ENCODE measurements around the gene ALG8.
"Not testable (repeated sequence)": the region's sequence is repeated elsewhere in the genome, so short reads cannot be mapped to it uniquely, and the experiment has no call there.

The ALG8 gene

DNA sequence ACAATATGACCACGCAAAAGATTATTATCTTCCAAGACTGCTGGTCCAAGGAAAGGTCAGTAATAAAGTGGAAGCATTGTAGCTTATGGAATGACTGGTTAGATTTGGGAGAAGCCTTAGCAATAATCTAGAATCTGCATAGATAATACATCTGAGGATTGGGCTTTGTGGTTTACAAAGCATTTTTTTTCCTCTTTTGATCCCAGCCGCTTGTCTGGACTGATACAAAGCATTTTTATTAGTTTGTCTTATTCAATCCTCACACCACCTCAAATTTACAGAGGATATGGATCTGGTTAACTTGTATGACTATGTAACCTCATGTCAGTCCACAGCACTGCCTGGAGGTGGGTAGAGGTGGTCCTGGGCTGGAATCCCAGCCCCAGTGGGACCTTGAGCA lies 76.8 kb downstream of the ALG8 start:
- H3K4me3 ChIP-seq (replicated peaks; ENCODE audit: low read depth, low read length), result no peak overlapping the region
- DNase-seq (ENCODE audit: low read depth), result no peak
- TF ChIP-seq, protein P1, sequence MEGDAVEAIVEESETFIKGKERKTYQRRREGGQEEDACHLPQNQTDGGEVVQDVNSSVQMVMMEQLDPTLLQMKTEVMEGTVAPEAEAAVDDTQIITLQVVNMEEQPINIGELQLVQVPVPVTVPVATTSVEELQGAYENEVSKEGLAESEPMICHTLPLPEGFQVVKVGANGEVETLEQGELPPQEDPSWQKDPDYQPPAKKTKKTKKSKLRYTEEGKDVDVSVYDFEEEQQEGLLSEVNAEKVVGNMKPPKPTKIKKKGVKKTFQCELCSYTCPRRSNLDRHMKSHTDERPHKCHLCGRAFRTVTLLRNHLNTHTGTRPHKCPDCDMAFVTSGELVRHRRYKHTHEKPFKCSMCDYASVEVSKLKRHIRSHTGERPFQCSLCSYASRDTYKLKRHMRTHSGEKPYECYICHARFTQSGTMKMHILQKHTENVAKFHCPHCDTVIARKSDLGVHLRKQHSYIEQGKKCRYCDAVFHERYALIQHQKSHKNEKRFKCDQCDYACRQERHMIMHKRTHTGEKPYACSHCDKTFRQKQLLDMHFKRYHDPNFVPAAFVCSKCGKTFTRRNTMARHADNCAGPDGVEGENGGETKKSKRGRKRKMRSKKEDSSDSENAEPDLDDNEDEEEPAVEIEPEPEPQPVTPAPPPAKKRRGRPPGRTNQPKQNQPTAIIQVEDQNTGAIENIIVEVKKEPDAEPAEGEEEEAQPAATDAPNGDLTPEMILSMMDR (IDR thresholded peaks at IDR 0.05; ENCODE audit: low read length, missing control alignments), result no peak

DNA sequence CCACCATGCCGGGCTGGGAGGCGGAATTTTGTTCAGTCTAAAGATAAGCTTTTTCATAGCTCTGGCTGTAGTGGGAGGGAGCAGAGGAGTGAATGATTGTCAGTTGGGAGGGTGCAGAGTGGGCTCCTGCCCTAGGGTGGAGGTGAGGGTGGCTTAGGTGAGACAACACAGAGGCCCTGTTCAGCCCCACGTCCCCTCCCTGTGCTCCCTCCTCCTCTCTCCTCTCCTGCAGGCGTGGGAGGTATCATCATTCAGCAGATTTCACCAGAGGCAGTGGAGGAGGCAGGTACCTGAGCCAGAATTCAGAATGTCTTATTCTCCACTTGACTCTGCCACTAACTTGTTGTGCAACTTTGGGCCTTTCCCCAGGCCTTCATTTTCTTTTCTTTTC lies 77.5 kb downstream of the ALG8 start:
- H3K4me3 ChIP-seq (replicated peaks; ENCODE audit: low read depth, low read length), result no peak overlapping the region
- TF ChIP-seq, protein P1 (IDR thresholded peaks at IDR 0.05; ENCODE audit: low read length, missing control alignments), result no peak
- DNase-seq (ENCODE audit: low read depth), result peak; percentile 61

DNA sequence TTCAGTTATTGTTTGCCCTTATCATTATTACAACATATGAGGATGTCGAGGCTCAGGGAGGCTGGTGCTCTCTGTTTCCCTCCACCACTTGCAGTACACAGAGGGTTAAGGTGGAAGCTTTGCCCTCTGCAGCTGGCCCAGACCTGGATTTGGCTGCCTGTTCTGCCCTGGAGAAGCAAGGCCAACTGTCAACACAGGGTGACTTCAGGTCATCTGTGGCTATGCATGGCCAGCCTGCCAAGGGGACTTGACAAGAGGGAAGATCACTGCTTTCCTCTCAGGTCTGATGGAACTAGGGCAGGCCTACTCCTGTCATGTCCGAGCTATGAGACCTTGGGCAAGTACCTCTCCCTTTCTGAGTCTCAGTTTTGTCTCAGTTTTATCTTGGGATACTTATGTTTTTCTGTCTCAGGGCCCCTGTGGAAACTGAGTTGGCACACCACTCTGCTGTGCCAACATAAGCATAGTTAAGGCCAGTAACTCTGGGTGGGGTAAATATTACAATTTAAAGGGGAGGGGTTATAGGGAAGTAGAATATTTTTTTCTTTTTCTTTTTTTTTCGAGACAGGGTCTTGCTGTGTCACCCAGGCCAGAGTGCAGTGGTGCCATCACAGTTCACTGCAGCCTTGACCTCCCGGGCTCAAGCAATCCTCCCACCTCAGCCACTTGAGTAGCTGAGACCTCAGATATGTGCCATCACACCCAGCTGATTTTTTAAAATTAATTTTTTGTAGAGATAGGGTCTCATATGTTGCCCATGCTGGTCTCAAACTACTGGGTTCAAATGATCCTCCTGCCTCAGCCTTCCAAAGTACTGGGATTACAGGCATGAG lies 78.1 kb downstream of the ALG8 start:
- DNase-seq (ENCODE audit: low read depth), result peak; percentile 31
- no peak overlapping the region for H3K4me3 ChIP-seq (replicated peaks; ENCODE audit: low read depth, low read length)
- TF ChIP-seq, protein P1 (IDR thresholded peaks at IDR 0.05; ENCODE audit: low read length, missing control alignments), result no peak

DNA sequence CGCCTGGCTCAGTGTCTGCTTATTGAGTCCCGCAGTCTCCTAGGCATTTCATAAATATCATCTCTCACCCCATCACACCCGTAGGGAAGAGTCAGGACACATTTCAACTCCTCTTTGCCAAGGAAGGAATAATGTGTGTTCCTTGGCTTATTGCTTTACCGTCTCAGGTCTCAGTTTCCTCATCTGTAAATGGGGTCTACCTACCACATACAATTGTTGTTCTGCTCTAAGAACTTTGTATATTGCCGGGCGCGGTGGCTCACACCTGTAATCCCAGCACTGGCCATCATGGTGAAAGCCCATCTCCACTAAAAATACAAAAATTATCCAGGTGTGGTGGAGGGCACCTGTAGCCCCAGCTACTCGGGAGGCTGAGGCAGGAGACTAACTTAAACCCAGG lies 78.9 kb downstream of the ALG8 start:
- TF ChIP-seq, protein P1 (IDR thresholded peaks at IDR 0.05; ENCODE audit: low read length, missing control alignments), result no peak

DNA sequence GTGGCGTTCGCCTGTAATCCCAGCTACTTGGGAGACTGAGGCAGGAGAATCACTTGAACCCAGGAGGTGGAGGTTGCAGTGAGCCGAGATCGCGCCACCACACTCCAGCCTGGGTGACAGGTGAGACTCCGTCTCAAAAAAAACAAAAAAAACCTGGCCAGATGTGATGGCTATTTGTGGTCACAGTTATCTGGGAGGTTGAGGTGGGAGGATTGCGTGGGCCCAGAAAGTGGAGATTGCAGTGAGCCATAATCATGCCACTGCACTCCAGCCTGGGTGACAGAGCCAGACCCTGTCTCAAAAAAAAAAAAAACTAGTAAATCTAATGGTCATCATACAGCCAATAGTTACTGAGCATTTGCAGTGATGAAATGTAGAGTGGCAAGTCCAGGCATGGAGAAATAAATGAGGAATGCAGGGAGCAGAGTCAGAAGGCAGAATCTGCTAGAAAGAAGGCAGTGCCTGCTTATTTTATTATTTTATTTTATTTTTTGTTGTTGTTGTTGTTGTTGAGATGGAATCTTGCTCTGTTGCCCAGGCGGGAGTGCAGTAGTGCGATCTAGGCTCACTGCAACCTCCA lies 79.6 kb downstream of the ALG8 start:
- not testable (repeated sequence) for DNase-seq (ENCODE audit: low read depth); H3K4me3 ChIP-seq (replicated peaks; ENCODE audit: low read depth, low read length)

More for the DNA sequence above, 78.9 kb downstream of the ALG8 start:
- no peak overlapping the region for H3K4me3 ChIP-seq (replicated peaks; ENCODE audit: low read depth, low read length)
- no peak for DNase-seq (ENCODE audit: low read depth)

DNA sequence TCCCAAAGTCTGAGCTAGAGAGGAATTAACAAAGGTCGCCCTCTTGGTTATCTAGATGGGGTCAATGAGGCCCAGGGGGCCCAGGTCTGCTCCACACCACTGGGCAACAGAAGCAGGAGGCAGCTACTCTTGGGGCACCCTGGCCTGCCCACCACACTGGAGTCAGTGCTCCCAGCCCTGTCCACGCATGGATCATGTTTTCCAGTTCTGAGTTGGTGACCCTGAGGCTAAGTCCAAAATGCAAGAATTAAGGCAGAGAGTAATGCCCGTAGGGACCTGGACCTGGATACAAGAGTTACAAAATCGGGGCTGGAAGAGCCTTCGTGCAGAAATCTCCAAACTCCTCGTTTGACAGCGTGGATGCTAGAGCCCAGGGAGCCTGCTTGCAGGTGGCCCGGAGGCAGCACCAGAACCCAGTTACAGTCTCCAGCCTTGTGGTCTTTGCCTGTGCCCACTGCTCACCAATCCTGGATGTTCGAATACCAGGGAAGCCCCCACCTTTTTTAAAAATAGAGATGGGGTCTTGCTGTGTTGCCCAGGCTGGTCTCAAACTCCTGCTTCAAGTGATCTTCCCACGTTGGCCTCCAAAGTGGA lies 81.9 kb downstream of the ALG8 start:
- TF ChIP-seq, protein P1 (IDR thresholded peaks at IDR 0.05; ENCODE audit: low read length, missing control alignments), result no peak
- no peak for DNase-seq (ENCODE audit: low read depth)
- H3K4me3 ChIP-seq (replicated peaks; ENCODE audit: low read depth, low read length), result no peak overlapping the region

DNA sequence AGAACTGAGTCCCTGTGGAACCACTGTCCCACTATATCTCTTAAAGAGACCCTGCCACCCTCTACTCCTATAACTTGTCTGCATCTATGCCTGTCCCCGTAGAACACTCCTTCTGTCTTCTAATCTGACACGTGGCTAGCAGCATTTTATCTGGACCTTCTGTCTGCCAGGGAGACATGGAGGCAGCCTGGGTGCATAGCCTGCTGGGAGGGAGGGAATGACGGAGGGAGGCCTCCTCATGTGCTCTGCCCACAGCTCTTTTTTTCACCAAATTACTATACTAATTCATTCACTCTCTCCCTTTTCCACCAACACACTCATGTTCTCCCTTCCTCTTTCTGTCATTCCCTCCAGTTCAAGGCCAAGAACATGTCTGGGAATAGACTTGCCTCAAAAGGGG lies 83.3 kb downstream of the ALG8 start:
- DNase-seq (ENCODE audit: low read depth), result no peak
- H3K4me3 ChIP-seq (replicated peaks; ENCODE audit: low read depth, low read length), result no peak overlapping the region
- TF ChIP-seq, protein P1 (IDR thresholded peaks at IDR 0.05; ENCODE audit: low read length, missing control alignments), result no peak

All from fibroblast of pulmonary artery (primary cell).